ENCODE data around the gene SLC23A3.

GRCh38 chr2:219129589-219129988, 40.2 kb downstream of the SLC23A3 start:
- TF ChIP-seq POLR2A (IDR thresholded peaks at IDR 0.05) (no peak), CTCF (IDR thresholded peaks at IDR 0.05) (no peak)
